GM20000 (cell line): ENCODE data around the gene NMUR1.

Source experiments
- DNase-seq: peaks from one replicate; pipeline ENCODE4 v3.0.0; 2012; ENCODE audit warnings: low spot score
- TF ChIP-seq, protein P1 (sequence below): IDR thresholded peaks from 2 replicates; pipeline ENCODE4 v1.5.1; 2012; ENCODE audit warnings: mild to moderate bottlenecking, control low read depth; ENCODE audit errors: extremely low read depth, missing control alignments

The NMUR1 gene

DNA sequence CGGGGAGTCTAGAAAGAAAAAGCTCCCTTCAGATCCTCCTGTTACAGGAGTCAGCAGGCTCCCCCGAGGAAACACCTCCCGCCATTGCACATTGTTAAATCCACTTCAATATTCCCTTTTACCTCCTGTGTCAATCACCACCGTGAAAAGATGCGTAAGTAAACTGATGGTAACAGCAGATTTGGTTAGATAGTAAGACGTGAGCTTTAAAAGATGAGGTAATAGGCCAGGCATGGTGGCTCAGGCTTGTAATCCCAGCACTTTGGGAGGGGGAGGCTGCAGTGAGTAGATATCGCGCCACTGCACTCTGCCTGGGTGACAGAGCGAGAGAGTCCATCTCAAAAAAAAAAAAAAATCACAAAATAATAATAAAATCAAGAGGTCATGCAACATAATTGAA, 50.8 kb downstream of the NMUR1 start:
- no peak for DNase-seq
- TF ChIP-seq, protein P1, sequence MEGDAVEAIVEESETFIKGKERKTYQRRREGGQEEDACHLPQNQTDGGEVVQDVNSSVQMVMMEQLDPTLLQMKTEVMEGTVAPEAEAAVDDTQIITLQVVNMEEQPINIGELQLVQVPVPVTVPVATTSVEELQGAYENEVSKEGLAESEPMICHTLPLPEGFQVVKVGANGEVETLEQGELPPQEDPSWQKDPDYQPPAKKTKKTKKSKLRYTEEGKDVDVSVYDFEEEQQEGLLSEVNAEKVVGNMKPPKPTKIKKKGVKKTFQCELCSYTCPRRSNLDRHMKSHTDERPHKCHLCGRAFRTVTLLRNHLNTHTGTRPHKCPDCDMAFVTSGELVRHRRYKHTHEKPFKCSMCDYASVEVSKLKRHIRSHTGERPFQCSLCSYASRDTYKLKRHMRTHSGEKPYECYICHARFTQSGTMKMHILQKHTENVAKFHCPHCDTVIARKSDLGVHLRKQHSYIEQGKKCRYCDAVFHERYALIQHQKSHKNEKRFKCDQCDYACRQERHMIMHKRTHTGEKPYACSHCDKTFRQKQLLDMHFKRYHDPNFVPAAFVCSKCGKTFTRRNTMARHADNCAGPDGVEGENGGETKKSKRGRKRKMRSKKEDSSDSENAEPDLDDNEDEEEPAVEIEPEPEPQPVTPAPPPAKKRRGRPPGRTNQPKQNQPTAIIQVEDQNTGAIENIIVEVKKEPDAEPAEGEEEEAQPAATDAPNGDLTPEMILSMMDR, result no peak

DNA sequence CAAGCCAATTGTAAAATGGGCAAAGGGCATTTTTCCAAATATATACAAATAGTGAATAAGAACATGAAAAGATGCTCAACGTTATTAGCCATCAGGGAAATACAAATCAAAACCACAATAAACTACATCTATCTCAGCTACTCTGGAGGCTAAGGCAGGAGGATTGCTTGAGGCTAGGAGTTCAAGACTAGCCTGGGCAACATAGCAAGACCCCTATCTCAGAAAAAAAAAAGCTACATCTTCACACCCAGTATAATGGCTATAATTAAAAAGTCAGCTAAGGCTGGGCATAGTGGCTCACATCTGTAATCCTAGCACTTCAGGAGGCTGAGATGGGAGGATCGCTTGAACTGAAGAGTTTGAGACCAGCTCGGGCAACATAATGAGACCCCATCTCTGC, 53.3 kb downstream of the NMUR1 start:
- no peak for DNase-seq
- TF ChIP-seq, protein P1, result no peak

DNA sequence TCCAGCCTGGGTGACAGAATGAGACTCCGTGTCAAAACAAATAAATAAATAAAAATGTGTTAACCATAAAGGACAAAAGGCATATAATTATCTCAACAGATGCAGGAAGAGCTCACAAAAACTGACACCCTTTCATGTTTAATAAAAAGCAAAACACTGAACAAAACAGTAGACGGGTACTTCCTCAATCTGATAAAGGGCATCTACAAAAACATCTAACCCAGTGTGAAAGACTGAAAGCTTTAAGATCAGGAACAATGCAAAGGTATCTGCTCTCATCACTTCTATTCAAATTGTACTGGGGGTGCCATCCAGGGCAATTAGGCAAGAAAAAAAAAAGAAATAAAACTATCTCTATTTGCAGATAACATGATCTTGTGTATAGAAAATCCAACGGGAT, 54.3 kb downstream of the NMUR1 start:
- DNase-seq, result no peak
- TF ChIP-seq, protein P1, result no peak
